Hepatic stellate cell (primary cell): ENCODE results near the gene APRT.
A peak's percentile ranks its signal among the peaks of the same experiment; 100 is the strongest.
"Not testable (repeated sequence)": the region's sequence is repeated elsewhere in the genome, so short reads cannot be mapped to it uniquely, and the experiment has no call there.

Experiments
- DNase-seq: peaks from one replicate; pipeline ENCODE4 v3.0.0; 2011; ENCODE audit warnings: low spot score

Gene APRT

DNA sequence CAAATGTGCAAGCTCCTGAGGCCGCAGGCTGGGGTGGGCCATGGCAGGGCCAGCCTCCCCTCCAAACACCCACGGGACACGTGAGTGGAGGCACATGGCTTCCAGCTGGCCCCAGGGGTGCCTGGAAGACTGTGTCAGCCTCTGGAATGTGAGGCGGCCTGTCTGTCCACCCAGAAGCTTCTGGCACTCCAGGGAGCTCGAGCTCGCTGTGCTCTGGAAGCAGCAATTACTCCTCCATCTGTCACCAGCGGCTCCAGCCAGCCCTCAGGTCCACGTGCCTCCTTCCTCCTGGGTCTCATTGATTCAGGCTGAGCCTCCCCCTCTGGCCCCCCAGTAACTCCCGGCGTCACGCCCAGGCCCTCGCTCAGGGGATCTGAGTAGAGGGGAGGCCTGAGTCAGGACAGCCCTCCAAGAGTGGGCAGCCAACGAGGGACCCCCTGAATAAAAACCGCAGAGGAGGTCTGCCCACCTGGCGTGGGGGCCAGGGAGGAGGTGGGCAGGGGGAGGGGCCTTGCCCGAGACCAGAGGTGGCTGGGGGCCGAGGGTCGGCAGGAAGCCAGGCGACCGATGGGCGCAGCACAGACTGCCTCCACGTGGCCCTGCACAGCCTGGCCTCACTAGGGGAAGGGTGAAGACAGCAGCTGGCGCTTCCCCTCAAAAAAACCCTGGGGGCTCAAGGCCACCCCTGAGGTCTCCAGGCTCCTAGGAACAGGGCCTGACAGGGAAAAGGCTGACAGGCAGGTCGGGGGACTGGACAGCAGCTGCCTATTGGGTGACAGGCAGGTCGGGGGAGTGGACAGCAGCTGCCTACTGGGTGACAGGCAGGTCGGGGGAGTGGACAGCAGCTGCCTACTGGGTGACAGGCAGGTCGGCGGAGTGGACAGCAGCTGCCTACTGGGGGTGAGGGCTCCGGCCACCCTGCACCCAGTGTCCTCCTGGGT, 38.6 kb downstream of the APRT start:
- DNase-seq, result peak; percentile 96

- DNase-seq, result not testable (repeated sequence)
Observed at GRCh38 chr16:88771781-88772180, 39.9 kb downstream of the APRT start.

- no peak for DNase-seq
Observed at GRCh38 chr16:88771294-88771772, 40.4 kb downstream of the APRT start.

- no peak for DNase-seq
Observed at GRCh38 chr16:88770461-88771293, 41.1 kb downstream of the APRT start.

DNA sequence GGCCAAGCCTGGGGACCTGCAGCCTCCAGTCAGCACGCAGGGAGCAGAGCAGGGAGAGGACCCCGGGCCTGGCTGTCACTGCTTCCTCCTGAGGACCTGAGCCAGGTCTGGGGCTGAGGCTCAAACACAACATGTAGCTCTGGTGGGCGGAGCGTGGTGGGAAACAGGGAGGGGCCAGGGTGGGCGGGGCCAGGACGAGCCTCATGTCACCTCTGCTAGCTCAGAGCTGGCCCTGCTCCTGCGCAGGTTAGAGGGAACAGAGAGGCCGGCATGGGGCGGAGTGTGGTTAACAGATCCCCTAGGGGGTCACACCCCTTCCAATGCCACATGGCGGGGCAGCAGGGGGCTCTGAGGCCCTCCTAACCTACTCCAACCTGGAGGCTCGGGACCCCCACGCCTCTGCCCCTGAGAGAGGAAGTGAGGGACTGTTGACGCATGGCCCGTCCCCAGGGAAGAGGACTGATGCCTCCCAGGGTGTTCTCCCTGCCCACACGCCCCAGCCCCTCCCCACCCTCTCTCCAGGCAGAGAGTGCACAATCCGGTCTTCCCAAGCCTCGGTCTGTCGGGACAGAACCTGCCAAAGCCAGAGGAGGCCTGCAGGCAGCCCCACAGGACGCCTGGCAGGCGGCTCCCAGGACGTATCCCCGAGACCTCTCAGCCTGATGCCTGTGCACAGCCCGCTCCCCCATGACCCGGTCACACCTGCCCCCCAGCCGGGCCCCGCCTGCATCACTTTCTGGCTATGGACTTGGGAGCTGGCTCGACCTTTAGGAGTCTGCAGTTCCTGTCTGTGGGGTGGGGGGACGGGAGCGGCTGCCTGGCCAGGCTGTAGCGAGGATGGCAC, 41.9 kb downstream of the APRT start:
- DNase-seq, result no peak

- DNase-seq, result peak; percentile 80
Observed at GRCh38 chr16:88768071-88768783, 43.5 kb downstream of the APRT start.

- DNase-seq, result no peak
Observed at GRCh38 chr16:88767546-88768070, 44.1 kb downstream of the APRT start.

DNA sequence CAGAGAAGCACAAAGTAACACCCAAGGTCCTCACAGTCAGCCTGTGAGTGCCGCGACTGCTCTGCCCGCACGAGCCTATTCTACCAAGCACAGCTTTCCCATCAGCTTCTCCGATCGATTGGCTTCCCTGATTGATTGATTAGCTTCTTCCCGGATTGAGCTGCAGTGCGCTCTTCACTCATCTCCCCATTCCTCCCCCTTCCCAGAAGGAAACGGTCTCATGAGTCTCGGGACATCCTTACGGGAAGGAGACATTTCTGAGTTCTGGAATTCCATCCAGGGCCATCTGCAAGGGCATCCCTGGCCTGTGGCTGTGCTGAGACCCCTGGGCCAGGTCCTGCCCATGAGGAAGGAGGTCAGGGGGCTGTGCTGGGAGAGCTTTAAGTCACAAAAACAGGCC, 44.8 kb downstream of the APRT start:
- no peak for DNase-seq

GRCh38 chr16:88764913-88765349, 46.8 kb downstream of the APRT start:
- DNase-seq, result no peak

GRCh38 chr16:88764080-88764479, 47.6 kb downstream of the APRT start:
- no peak for DNase-seq

GRCh38 chr16:88763502-88764053, 48.1 kb downstream of the APRT start:
- DNase-seq, result no peak

DNA sequence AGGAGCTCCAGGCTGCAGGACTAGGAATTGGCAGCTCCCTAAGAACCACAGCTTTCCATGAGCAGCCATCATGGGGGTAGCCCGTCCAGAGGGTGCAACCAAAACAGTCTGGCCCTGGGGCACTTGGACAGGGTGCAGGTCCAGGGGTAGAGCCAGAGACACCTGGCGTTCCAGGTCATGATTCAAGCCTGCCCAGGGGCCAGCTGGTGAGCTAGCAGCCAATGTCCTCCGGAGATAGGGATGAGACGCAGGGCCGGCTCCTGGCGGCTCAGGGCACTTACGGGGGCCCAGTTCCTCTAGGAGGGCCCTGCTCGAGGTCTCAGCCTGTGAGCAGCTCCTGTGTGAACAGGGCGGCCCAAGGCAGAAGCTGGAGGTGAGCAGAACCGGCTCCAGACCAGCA, 48.8 kb downstream of the APRT start:
- DNase-seq, result no peak

DNA sequence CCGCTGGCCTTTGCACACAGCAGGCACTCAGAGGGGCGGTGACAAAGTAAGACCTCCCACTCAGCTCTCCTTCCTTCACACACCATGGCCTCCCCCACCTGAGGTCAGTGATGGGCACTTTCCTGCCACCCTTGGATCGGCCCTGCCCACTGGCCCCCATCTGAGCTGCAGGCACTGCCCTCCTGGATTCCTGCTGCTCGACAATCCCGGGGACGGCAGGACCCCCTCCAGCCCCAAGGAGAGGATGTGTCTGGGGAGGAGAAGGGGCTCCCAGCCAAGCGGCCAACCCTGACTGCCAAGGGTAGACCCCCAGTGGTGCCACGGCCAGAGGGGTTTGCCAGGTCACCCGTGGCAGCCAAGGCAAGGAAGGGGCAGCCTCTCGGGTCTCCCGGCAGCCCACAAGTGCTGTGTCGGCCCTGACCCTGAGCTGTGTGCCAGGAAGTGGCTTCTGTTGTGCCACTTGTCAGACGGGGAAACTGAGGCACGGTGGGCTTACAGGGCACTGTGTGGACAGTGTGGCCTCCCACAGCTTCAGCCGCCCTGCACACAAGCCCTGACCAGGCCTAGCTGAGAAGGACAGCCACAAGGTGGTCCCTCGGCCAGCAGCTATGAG, 49.4 kb downstream of the APRT start:
- DNase-seq, result no peak

GRCh38 chr16:88761830-88762229, 49.9 kb downstream of the APRT start:
- no peak for DNase-seq

- no peak for DNase-seq
Observed at GRCh38 chr16:88761143-88761534, 50.6 kb downstream of the APRT start.

DNA sequence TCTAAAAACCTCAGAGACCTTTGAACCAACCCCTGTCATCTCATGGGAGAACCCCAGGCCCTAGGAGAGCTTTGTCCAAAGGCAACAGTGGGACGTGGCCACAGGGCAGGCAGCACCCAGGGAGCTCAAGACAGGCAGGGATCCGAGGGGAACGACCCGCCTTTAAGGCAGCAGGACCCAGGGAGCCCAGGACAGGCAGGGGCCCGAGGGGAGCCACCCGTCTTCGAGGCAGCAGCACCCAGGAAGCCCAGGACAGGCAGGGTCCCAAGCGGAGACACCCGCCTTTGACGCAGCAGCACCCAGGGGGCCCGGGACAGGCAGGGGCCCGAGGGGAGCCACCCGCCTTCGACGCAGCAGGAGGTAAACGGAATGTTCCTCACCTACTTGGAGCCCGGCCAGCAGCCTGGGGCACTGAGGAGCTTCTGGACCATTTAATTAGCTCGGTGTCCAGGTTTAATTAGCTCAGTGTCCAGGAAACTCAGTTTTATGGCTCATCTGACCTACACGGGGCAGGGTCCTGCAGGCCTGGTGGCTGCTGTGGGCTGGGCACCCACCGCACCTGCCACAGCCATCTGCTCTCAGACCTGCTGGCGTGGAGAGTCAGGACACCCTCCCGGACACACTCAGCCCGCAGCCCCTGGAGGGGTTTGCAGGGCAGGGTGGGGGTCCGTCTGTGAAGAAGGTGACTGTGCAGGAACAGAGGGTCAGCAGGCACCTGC, 51.1 kb downstream of the APRT start:
- no peak for DNase-seq

GRCh38 chr16:88759976-88760350, 51.8 kb downstream of the APRT start:
- DNase-seq, result no peak
